ENCODE measurements around the gene CRIP1. TPM values are rescaled to one million over a fixed set of nuclear protein-coding genes. Genes with fewer than 3 reads are reported as not detected.

CRIP1 gene
- polyA plus RNA-seq, 2 of the 4 experiments (the other 2 are of a cell fraction): 280 to 999 TPM

- TF ChIP-seq CBX8 (IDR thresholded peaks at IDR 0.05) (no peak), HOXB5 (CRISPR knock-in tag; IDR thresholded peaks at IDR 0.05) (peak; percentile 80), CHD2 (IDR thresholded peaks at IDR 0.05; ENCODE audit: low read length, partially characterized antibody) (peak; percentile 68), NR3C1 (IDR thresholded peaks at IDR 0.05) (no peak), E2F6 (IDR thresholded peaks at IDR 0.05; ENCODE audit: borderline replicate concordance, low read depth) (peak; percentile 30; the same call in 1 of the 2 replicates), MAZ (IDR thresholded peaks at IDR 0.05; ENCODE audit: borderline replicate concordance, low read depth, low read length) (peak; percentile 26; the same call in 1 of the 2 replicates), EHF (CRISPR knock-in tag; IDR thresholded peaks at IDR 0.05) (peak; percentile 69), CEBPB (IDR thresholded peaks at IDR 0.05) (no peak), HMGXB4 (CRISPR knock-in tag; IDR thresholded peaks at IDR 0.05; ENCODE audit: borderline replicate concordance) (peak; percentile 8; the same call in 1 of the 2 replicates), TP53 (CRISPR knock-in tag; IDR thresholded peaks at IDR 0.05) (peak; percentile 77; the same call in 1 of the 2 replicates), PBX3 (IDR thresholded peaks at IDR 0.05) (peak; percentile 51; the same call in 1 of the 2 replicates), MAFK (IDR thresholded peaks at IDR 0.05; ENCODE audit: partially characterized antibody) (no peak), FOSL2 (IDR thresholded peaks at IDR 0.05) (no peak), FOSL2 (CRISPR knock-in tag; IDR thresholded peaks at IDR 0.05) (no peak), SMC3 (IDR thresholded peaks at IDR 0.05) (peak; percentile 76), ZNF302 (CRISPR knock-in tag; IDR thresholded peaks at IDR 0.05) (0 out of 2 replicates have a peak, but pooled peaks have one; percentile 16), POLR2A (IDR thresholded peaks at IDR 0.05; ENCODE audit: low read length) (peak; percentile 61), SREBF2 (IDR thresholded peaks at IDR 0.05) (no peak), MAX (IDR thresholded peaks at IDR 0.05) (peak; percentile 91), JUN (IDR thresholded peaks at IDR 0.05) (peak; percentile 44 to 48; a peak in 3 of 5 replicates), REST (IDR thresholded peaks at IDR 0.05) (peak; percentile 33; the same call in 1 of the 2 replicates), BCL3 (IDR thresholded peaks at IDR 0.05) (0 out of 3 replicates have a peak, but pooled peaks have one; percentile 13), GATA3 (IDR thresholded peaks at IDR 0.05; ENCODE audit: borderline replicate concordance) (0 out of 2 replicates have a peak, but pooled peaks have one; percentile 33), RAD21 (conservative IDR thresholded peaks at IDR 0.05 in 1 of 2, IDR thresholded peaks at IDR 0.05 in 1 of 2) (peak; percentile 72)
Measured at GRCh38 chr14:105480807-105481801, 5.6 kb upstream of the CRIP1 start (continued).
